ENCODE measurements around the gene LAMB2.

DNA sequence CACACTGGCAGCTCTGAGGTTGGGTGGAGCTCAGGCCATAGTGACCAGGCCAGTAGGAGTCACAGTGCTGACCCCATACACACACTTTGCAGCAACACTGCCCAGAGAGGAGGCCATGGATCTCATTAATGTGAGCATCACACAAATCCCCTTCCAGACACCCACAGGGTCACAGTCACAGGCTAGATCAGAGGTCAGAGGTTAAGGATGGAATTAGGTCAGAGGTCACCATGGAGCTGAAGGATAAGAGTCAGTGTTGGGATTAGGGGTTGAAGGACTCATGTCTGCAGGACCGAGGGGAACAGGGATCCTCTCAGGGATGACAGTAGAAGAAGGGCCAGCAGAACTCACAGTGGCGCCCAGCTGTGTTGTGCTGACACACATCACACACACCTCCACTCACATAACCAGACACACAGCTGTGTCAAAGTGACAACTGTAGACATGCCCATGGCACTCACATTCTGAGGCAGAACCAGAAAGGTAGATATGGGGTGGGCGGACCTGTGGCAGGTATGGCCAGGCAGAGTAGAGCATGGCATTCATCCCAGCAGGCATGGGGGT, 20.6 kb upstream of the LAMB2 start:
- TF ChIP-seq CTCF (IDR thresholded peaks at IDR 0.05): no peak
- no peak for TF ChIP-seq POLR2A (IDR thresholded peaks at IDR 0.05)

Measured in lower leg skin (tissue), 3 donors.